ENCODE results near the gene TDG. TPM values are rescaled to one million over a fixed set of nuclear protein-coding genes. Genes with fewer than 3 reads are reported as not detected.

The TDG gene
- total RNA-seq: 11.6 TPM

GRCh38 chr12:103965590-103966504 is at the start of gene TDG:
Gene TDG, plus strand, starts transcription at chr12:103965872. Its CDS starts 166 bp downstream, at chr12:103966038.
- DNase-seq (ENCODE audit: low read depth in 2 of 3, low spot score in 2 of 3): peak; percentile 82 to 100 (median 99)

- no peak for DNase-seq (ENCODE audit: low read depth in 2 of 3, low spot score in 2 of 3)
Observed at GRCh38 chr12:103917873-103918272, 47.8 kb upstream of the TDG start.

- DNase-seq (ENCODE audit: low read depth in 2 of 3, low spot score in 2 of 3): no peak
Observed at GRCh38 chr12:103924761-103925641, 40.7 kb upstream of the TDG start.

GRCh38 chr12:103928682-103929045 is 37.0 kb upstream of the TDG start:
- peak; percentile 37 to 79 (median 77) for DNase-seq (ENCODE audit: low read depth in 2 of 3, low spot score in 2 of 3)

GRCh38 chr12:103929046-103929783 is 36.5 kb upstream of the TDG start:
- peak in 2 of 3 donors; percentile 90 to 94 for DNase-seq (ENCODE audit: low read depth in 2 of 3, low spot score in 2 of 3)

DNA sequence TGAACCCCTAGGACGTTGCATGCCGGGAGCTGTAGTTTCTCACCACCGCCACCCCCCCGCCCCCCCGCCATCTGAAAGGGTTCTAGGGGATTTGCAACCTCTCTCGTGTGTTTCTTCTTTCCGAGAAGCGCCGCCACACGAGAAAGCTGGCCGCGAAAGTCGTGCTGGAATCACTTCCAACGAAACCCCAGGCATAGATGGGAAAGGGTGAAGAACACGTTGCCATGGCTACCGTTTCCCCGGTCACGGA is 36.0 kb upstream of the TDG start:
- DNase-seq (ENCODE audit: low read depth in 2 of 3, low spot score in 2 of 3): no peak

- DNase-seq (ENCODE audit: low read depth in 2 of 3, low spot score in 2 of 3): peak; percentile 95 to 100 (median 100)
Observed at GRCh38 chr12:103930034-103930786, 35.5 kb upstream of the TDG start, which contains the start of gene HSP90B1. Gene HSP90B1, plus strand, starts transcription at chr12:103930410. Its CDS starts 106 bp downstream, at chr12:103930516.

GRCh38 chr12:103930787-103931735 is 34.6 kb upstream of the TDG start:
- DNase-seq (ENCODE audit: low read depth in 2 of 3, low spot score in 2 of 3): peak in 1 of 3 donors; percentile 16

DNA sequence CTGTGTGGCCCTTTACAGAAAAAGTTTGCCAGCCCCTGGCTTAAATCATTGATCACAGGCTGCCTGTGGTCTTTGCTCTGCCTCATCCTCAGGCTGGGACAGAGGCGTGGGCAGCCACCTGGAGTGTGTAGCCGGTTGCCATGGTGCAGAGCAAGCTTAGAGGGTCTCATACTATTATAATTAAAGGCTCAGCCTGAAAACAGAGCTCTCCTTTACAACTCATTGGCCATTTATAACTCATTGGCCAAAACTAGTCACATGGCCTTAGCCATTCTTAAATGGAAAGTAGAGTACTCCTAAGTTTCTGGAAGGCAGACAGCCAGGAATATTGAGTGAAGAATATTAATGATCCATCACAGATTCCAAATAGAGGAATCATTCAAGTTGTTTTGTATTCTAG is 32.4 kb upstream of the TDG start:
- DNase-seq (ENCODE audit: low read depth in 2 of 3, low spot score in 2 of 3): no peak

DNA sequence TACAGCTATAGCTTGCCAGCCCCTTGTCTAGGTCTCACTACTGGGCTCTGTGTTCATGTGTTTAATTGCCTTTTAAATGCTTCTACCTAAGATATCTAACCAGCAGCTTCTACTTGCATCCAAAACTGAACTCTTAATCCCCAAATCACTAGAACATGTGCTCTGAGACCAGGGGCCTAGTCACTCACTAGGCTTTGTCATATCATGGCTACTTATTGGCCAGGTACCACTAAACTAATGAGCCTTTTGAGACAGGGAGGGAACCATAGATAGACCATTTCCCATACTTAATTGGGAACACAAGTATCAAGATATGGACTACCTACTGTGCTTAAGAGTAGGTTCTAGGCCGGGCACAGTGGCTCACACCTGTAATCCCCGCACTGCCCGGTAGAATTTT is 29.0 kb upstream of the TDG start:
- no peak for DNase-seq (ENCODE audit: low read depth in 2 of 3, low spot score in 2 of 3)

- DNase-seq (ENCODE audit: low read depth in 2 of 3, low spot score in 2 of 3): no peak
Observed at GRCh38 chr12:103944964-103945363, 20.7 kb upstream of the TDG start.

DNA sequence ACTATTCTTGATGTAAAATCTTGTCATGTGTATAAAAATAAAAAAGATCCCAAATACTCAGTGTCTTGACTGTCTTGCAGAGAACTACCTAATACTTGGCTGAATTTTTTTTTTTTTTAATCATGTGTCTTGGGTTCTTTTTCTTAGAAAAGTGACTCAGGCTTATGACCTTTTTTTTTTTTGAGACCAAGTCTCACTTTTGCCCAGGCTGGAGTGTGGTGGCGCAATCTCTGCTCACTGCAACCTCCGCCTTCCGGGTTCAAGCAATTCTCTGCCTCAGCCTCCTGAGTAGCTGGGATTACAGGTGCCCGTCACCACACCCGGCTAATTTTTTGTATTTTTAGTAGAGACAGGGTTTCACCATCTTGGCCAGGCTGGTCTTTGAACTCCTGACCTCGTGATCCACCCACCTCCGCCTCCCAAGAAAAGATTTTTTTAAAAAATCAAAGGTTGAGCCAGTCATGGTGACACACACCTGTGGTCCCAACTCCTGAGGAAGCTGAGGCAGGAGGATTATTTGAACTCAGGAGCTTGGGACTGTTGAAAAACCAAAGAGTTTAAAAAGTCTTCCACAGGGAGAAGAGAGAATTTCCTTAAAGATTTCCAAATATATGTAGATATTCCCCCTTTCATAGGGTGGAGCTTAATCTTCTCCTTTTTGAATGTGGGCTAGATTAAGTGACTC is 17.7 kb upstream of the TDG start:
- no peak for DNase-seq (ENCODE audit: low read depth in 2 of 3, low spot score in 2 of 3)

GRCh38 chr12:103948746-103949406 is 16.8 kb upstream of the TDG start:
- DNase-seq (ENCODE audit: low read depth in 2 of 3, low spot score in 2 of 3): no peak

DNA sequence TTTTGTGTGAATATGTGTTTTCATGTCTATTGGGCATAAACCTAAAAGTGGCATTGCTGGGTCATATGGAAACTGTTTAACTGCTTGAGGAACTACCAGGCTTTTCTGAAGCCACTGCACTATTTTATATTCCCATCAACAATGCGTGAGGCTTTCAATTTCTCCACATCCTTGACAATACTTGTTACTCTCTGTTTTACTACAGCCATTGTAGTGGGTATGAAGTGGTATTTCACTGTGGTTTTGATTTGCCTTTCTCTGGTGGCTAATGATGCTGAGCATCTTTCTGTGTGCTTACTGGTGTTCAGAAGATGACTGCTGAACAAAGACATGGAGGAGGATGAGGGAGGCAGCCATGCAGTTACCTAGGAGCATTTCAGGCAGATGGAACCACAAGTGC is 13.2 kb upstream of the TDG start:
- DNase-seq (ENCODE audit: low read depth in 2 of 3, low spot score in 2 of 3): no peak

DNA sequence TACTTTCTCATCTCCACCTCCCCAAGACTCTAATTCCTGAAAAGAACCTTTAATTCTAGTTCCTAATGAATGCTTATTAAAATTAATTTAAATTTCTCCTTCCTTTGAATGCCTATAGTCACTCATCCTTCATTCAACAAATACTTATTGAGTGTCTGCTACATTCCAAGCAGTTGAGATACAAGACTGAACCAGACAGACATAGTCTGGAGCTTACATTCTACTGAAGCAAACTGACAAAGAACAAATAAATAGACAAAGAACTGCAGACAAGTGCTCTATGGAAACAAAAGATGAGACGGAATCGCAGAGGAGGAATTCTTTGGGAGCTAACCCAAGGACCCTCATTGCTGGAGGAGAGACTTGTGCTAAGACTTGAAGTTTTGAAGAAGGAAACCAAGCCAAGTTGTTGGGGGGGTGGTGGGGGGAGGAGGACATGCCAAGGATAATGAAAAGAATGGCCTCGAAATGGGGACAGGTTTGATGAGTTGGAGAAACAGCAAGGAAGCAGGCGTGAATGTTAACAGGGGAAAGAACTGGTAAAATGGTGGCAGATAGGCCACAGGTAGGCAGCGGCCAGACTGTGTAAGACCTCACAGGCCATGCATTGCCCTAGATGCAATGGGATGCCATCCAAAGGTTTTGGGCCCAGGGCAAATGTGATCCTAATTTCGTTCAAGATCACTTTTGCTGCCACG is 9.7 kb upstream of the TDG start:
- DNase-seq (ENCODE audit: low read depth in 2 of 3, low spot score in 2 of 3): no peak

DNA sequence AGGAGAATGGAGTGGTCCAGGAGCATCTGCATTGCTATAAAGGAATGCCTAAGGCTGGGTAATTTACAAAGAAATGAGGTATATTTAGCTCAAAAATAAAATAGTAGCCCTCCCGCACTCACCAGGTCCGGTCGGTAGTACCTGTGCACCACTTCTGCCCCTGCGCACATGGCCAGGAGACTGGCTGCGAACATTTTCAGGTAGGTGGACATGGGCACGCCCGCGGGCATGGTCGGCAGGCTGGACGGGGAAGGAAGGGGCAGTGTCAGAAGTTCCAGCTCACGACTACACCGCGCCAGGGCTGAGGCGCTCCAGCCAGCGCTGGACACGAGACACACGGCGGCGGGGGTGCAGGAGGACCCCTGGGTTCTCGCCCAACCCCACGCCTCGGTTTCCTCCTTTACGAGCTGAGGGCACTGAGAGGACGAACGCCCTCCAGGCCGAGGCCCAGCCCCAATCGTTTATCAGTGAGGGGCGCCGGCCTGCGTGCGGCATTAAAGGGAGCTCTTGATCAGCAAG is 9.1 kb upstream of the TDG start:
- no peak for DNase-seq (ENCODE audit: low read depth in 2 of 3, low spot score in 2 of 3)

DNA sequence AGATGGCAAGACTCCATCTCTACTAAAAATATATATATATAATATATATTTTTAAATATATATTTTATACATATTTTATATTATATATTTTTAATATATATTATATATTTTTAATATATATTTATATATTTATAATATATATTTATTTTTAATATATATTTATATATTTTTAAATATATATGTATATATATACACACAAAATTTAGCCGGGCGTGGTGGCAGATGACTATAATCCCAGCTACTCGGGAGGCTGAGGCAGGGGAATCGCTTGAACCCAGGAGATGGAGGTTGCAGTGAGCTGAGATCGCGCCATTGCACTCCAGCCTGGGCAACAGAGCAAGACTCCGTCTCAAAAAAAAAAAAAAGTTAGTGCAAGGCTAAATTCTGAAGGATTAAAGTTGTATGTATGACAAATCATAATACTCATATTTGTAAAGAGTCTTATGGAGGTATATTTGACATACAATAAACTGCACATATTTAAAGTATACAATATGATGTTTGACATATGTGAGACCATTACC is 7.7 kb upstream of the TDG start:
- no peak for DNase-seq (ENCODE audit: low read depth in 2 of 3, low spot score in 2 of 3)
